Measurements from ENCODE around the gene TRABD2B.

TRABD2B gene

GRCh38 chr1:48036710-48037355 is 39.6 kb upstream of the TRABD2B start:
- ChIA-PET CTCF (no interaction called here), POLR2A (no interaction called here)
- DNase-seq (ENCODE audit: extremely low spot score): no peak
- TF ChIP-seq, protein P1, sequence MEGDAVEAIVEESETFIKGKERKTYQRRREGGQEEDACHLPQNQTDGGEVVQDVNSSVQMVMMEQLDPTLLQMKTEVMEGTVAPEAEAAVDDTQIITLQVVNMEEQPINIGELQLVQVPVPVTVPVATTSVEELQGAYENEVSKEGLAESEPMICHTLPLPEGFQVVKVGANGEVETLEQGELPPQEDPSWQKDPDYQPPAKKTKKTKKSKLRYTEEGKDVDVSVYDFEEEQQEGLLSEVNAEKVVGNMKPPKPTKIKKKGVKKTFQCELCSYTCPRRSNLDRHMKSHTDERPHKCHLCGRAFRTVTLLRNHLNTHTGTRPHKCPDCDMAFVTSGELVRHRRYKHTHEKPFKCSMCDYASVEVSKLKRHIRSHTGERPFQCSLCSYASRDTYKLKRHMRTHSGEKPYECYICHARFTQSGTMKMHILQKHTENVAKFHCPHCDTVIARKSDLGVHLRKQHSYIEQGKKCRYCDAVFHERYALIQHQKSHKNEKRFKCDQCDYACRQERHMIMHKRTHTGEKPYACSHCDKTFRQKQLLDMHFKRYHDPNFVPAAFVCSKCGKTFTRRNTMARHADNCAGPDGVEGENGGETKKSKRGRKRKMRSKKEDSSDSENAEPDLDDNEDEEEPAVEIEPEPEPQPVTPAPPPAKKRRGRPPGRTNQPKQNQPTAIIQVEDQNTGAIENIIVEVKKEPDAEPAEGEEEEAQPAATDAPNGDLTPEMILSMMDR (IDR thresholded peaks at IDR 0.05; ENCODE audit: control extremely low read depth, extremely low read depth, low read depth, missing control alignments): no peak

DNA sequence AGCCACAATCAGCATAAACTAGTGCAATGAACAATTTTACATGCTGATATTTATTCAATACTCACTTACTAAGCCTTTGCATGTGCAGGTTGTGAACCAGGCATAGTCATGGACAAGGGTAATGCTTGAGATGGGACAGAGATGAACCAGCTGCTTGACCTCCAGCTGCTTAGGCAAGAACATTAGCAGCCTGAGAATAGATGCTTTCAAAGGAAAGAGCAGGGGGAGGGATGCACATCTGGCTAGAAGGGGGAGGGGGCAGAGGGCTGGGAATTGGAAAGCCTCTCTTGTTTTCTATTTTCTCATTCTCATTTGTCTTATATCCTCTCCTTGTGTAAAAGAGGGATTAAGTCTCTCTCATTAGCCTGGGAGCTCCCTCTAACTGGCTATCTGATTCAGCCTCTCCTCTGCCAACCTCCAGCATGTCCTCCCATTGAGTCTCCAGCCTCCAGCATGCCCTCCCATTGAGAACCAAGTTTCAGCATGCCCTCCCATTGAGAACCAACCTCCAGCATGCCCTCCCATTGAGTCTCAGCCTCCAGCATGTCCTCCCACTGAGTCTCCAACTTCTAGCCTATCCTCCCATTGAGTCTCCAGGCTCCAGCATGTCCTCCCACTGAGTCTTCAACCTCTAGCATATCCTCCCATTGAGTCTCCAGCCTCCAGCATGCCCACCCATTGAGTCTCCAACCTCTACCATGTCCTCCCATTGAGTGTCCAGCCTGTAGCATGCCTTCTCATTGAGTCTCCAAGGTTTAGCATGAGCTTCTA is 38.4 kb upstream of the TRABD2B start:
- CTCF ChIA-PET: interaction anchor here (1.0 to 1.4 kb wide), 2 partner anchors 17 to 38 kb away, joined by 3 read pairs; partner anchors contain the start of gene TRABD2B
- POLR2A ChIA-PET: no interaction called here
- DNase-seq (ENCODE audit: extremely low spot score): no peak
- TF ChIP-seq, protein P1 (IDR thresholded peaks at IDR 0.05; ENCODE audit: control extremely low read depth, extremely low read depth, low read depth, missing control alignments): no peak

DNA sequence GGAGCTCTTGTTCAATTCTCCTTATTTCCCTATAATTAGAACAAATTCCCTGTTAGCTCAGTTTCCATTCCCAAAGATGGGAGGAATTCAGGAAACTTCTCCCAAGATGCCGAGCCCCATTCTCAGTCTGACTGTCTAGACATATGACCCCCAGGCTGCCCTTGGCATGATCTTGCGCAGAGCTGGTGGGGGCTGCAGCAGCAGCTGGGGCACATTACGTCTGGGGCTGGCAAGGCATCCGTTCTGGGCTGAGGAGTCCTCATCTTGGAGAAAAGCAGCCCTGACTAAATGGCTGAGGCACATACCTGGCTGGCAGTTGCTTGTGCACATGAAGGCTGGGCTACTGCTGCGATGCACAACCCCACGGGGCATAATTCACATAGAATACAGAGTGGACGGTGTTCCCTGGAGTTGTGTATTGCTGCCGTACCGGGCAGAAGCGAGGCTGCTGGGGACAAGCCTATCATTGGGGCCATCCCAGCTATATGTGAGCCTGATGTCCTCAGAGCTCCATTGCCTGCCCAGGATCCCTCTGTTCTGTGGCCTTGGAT is 36.4 kb upstream of the TRABD2B start:
- CTCF ChIA-PET: interaction anchor here (1.0 to 1.8 kb wide), 3 partner anchors 9 to 36 kb away, joined by 3 to 8 read pairs (median 3); partner anchors contain the start of gene TRABD2B
- DNase-seq (ENCODE audit: extremely low spot score): no peak
- TF ChIP-seq, protein P1 (IDR thresholded peaks at IDR 0.05; ENCODE audit: control extremely low read depth, extremely low read depth, low read depth, missing control alignments): no peak
- POLR2A ChIA-PET: no interaction called here

GRCh38 chr1:48031676-48032075 is 34.5 kb upstream of the TRABD2B start:
- TF ChIP-seq, protein P1 (IDR thresholded peaks at IDR 0.05; ENCODE audit: control extremely low read depth, extremely low read depth, low read depth, missing control alignments): no peak
- CTCF ChIA-PET: no interaction called here
- DNase-seq (ENCODE audit: extremely low spot score): no peak
- POLR2A ChIA-PET: no interaction called here

GRCh38 chr1:48030696-48031365 is 33.6 kb upstream of the TRABD2B start:
- CTCF ChIA-PET: no interaction called here
- DNase-seq (ENCODE audit: extremely low spot score): no peak
- TF ChIP-seq, protein P1 (IDR thresholded peaks at IDR 0.05; ENCODE audit: control extremely low read depth, extremely low read depth, low read depth, missing control alignments): no peak
- POLR2A ChIA-PET: no interaction called here

DNA sequence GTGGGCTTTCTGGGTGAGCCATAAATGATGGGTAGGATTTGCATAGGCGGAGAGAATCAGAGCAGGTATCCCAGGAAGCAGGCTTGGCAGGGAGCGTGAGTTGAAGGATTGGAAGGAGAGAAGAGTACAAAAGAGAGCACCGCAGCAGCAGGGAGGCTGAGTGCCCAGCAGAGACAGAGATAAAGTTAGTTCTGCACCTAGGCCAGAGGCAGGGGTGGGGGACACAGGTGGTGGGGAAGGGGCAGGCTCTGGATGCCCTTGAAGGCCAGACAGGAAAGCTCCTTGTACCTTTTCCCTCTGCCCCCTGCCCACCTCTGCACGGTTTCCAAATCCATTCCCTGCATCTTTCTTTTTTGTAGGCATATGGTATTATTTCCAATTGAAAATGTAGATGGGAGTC is 33.0 kb upstream of the TRABD2B start:
- no peak for DNase-seq (ENCODE audit: extremely low spot score)
- TF ChIP-seq, protein P1 (IDR thresholded peaks at IDR 0.05; ENCODE audit: control extremely low read depth, extremely low read depth, low read depth, missing control alignments): no peak
- POLR2A ChIA-PET: no interaction called here
- CTCF ChIA-PET: no interaction called here

All from GM10248 (cell line).